Right lobe of liver (tissue), 6 donors: ENCODE results near the gene RBFA. TPM values are rescaled to one million over a fixed set of nuclear protein-coding genes. Genes with fewer than 3 reads are reported as not detected.
A peak's percentile ranks its signal among the peaks of the same experiment; 100 is the strongest.
"Not testable (repeated sequence)": the region's sequence is repeated elsewhere in the genome, so short reads cannot be mapped to it uniquely, and the experiment has no call there.

Experiments used
- ATAC-seq, 4 donors: fragments of 200-7000 bp; cut with Tn5 transposase; one replicate each; pipeline ENCODE4 v1.9.1; 2020; ENCODE audit warnings: mild to moderate bottlenecking in 4 of 4, moderate library complexity in 4 of 4
- DNase-seq, 3 donors: peaks; one replicate each; pipeline ENCODE4 v3.0.0-alpha.2; 2020
- H3K27ac ChIP-seq, 3 donors: fragments of 200-600 bp; one replicate each; pipeline ENCODE4 v1.8.0; 2022
- H3K27me3 ChIP-seq, 2 donors: fragments of 200-600 bp; one replicate each; pipeline ENCODE4 v1.8.0; 2022
- H3K36me3 ChIP-seq, 4 donors: fragments of 200-600 bp; sonication (generic) in 1 of 4; one replicate each; pipeline versions ENCODE4 v1.5.1 to v1.8.0; 2017 to 2022; ENCODE audit warnings: control low read depth in 1 of 4
- H3K4me1 ChIP-seq, 4 donors: fragments of 200-600 bp; sonication (generic) in 1 of 4; one replicate each; pipeline versions ENCODE4 v1.5.1 to v1.8.0; 2017 to 2022; ENCODE audit warnings: control low read depth in 1 of 4
- H3K4me3 ChIP-seq, 3 donors: fragments of 200-600 bp; one replicate each; pipeline ENCODE4 v1.8.0; 2022
- H3K9me3 ChIP-seq, 4 donors: fragments of 200-600 bp; sonication (generic) in 1 of 4; one replicate each; pipeline versions ENCODE4 v1.5.1 to v1.8.0; 2017 to 2022; ENCODE audit warnings: control low read depth in 1 of 4
- POLR2A ChIP-seq: fragments of 450-650 bp; IDR thresholded peaks from one replicate; pipeline ENCODE4 v1.6.1; 2017; ENCODE audit warnings: antibody characterized with exemption, mild to moderate bottlenecking
- WGBS: methylation state at CpG from one replicate; pipeline ENCODE4 v1.1.6; 2018; ENCODE audit warnings: low coverage, low lambda C conversion rate; ENCODE audit not compliant: insufficient coverage; ENCODE audit errors: missing lambda C conversion rate; 5-methylcytosine and 5-hydroxymethylcytosine counted together
- intact Hi-C, 2 donors: fragments of 100-400 bp; cut with DNase I; formaldehyde crosslinking; loops; one replicate each; pipeline versions ENCODE4 v1.11.2 to v1.14.1; 2022
- total RNA-seq, 6 experiments: library from RNA; depleted of rRNA in 2 of 6; stranded (reverse); fragments of >200 nt in 2 of 6; fragmentation: NEBNext Ultra II Directional in 3 of 6; extraction: Animal tissue kit (Norgen Biotek cat#: 25700) in 3 of 6; gene quantifications; one replicate each; pipeline versions ENCODE4 v1.1.0 to v1.2.4, GENCODE V29; 2016 to 2023
- TF ChIP-seq, protein P1 (sequence below), 4 donors: fragments of 200-600 bp in 3 of 4; fragments of 450-650 bp in 1 of 4; IDR thresholded peaks; one replicate each; pipeline versions ENCODE4 v1.5.1 to v1.8.0; 2016 to 2022; ENCODE audit warnings: antibody characterized with exemption in 4 of 4, mild to moderate bottlenecking in 2 of 4
- donor health status: DM: no; HTN: yes; CAD: no.
- donor health status: DM: no; HTN: no; CAD: no.
- donor health status: DM: no; HTN: no; CAD: no.
- donor health status: DM: no; HTN: yes; CAD: no.
- donor health status: DM: no; HTN: yes; CAD: no.

RBFA gene
- total RNA-seq, 6 experiments from 2014 or later = 12.3 to 36.6 (median 18.8) TPM

DNA sequence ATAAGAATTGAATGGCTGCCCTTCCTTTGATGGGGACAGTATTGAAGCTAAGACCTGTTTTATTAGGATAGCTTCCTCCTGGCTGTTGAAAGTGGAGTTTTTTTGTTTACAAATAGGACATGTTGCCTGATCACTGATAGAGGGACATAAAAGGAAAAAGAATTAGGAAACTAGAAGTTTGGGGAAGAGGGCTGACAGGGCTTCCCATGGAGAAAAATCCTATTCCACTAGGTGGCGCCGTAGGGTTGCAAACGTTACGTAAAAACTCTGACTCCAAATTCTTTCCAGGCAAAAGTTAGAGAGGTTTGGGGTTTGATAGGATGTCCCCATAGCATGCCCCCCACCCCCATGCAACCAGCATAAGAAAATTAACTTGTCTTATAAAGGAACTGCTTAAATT lies 11.1 kb upstream of the RBFA start:
- H3K27me3 ChIP-seq = no peaks in the 10 kb centered on the region
- H3K36me3 ChIP-seq = no peaks in the 10 kb centered on the region
- WGBS = 48% methylated on average over 3 of the region's 4 CpGs
- intact Hi-C loops = no loop called here
- no peak for ATAC-seq
- DNase-seq = no peak
- H3K4me1 ChIP-seq = no peaks in the 10 kb centered on the region
- no peak overlapping the region for H3K27ac ChIP-seq
- no peak overlapping the region for H3K4me3 ChIP-seq
- peaks cover 0 to 71% (median 21%) of the 10 kb centered on the region in 4 donors for H3K9me3 ChIP-seq
- TF ChIP-seq, protein P1, sequence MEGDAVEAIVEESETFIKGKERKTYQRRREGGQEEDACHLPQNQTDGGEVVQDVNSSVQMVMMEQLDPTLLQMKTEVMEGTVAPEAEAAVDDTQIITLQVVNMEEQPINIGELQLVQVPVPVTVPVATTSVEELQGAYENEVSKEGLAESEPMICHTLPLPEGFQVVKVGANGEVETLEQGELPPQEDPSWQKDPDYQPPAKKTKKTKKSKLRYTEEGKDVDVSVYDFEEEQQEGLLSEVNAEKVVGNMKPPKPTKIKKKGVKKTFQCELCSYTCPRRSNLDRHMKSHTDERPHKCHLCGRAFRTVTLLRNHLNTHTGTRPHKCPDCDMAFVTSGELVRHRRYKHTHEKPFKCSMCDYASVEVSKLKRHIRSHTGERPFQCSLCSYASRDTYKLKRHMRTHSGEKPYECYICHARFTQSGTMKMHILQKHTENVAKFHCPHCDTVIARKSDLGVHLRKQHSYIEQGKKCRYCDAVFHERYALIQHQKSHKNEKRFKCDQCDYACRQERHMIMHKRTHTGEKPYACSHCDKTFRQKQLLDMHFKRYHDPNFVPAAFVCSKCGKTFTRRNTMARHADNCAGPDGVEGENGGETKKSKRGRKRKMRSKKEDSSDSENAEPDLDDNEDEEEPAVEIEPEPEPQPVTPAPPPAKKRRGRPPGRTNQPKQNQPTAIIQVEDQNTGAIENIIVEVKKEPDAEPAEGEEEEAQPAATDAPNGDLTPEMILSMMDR (IDR thresholded peaks at IDR 0.05) = peak in 1 of 4 donors; percentile 23
- no peak for TF ChIP-seq POLR2A

DNA sequence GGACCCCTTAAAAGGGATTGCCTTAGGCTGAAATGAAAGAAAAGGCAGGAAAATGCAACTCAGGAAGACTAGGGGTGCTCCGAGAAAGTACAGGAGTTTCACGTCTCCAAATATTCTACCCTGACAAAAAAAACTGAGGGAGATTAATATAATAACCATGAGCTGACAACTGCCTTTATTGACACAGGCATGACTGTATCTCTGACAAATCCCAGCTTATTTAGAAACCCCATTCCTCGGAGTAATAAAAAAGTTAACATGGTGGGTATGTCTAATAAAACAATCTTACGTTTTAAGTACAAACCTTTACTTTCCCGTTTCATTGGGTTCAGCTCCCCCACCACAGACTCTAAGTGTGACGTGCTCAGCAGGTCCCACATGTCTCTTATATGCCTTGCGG lies 7.9 kb upstream of the RBFA start:
- H3K27ac ChIP-seq = no peak overlapping the region
- WGBS = 86% methylated on average over 6 of the region's 7 CpGs
- H3K27me3 ChIP-seq = no peaks in the 10 kb centered on the region
- TF ChIP-seq, protein P1 (IDR thresholded peaks at IDR 0.05) = no peak
- TF ChIP-seq POLR2A = no peak
- H3K4me3 ChIP-seq = no peak overlapping the region
- DNase-seq (no peak), ATAC-seq (no peak)
- H3K4me1 ChIP-seq = no peaks in the 10 kb centered on the region
- no peaks in the 10 kb centered on the region for H3K36me3 ChIP-seq
- intact Hi-C loops = no loop called here
- peaks cover 0 to 48% (median 16%) of the 10 kb centered on the region in 4 donors for H3K9me3 ChIP-seq

DNA sequence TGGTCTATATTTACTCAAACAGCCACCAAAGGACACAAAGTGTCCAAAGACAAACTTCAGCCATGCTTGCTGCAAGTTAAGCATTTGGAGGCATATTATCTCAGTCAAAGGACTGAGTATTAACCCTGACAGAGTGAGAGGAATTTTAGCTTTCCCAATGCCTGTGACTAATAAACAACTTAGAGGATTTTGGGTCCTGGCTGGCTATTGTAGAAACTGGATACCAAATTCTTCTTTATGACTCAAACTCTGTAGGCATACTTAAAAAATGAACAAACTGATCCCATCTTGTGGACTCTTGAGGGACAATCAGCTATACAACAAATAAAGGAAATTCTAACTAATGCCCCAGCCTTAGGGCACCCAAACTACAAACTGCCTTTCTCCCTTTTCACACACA lies 6.5 kb upstream of the RBFA start:
- H3K27me3 ChIP-seq, H3K27ac ChIP-seq, H3K4me1 ChIP-seq, H3K4me3 ChIP-seq, intact Hi-C loops, ATAC-seq, DNase-seq, H3K36me3 ChIP-seq: not testable (repeated sequence)
- H3K9me3 ChIP-seq = peaks cover 0 to 35% (median 10%) of the 10 kb centered on the region in 4 donors

DNA sequence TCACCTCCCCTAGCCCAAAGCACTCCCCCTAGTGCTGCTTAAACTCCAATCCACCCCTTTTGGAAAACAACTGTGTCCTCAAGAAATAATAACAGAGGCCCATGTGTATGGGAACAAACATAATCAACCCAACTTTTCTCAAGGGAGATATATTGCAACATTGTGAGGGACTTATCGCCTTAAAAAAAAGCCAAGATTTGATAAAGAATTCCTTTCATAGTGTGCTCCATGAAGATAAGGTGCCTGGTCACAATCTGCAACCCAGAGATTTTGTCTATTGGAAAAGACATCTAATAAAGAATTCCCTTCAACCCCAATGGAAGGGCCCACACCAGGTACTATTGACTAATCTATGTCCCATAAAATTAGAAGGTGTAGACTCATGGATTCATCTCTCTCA lies 4.5 kb upstream of the RBFA start:
- DNase-seq = no peak
- ATAC-seq = no peak
- Histone ChIP-seq H3K36me3 (no peaks in the 10 kb centered on the region), H3K4me3 (no peak overlapping the region), H3K9me3 (peaks cover 0 to 16% (median 0%) of the 10 kb centered on the region in 4 donors), H3K27ac (no peak overlapping the region), H3K4me1 (no peaks in the 10 kb centered on the region), H3K27me3 (no peaks in the 10 kb centered on the region)
- 100% methylated on average over 1 of the region's 1 CpG for WGBS
- no peak for TF ChIP-seq POLR2A
- TF ChIP-seq, protein P1 (IDR thresholded peaks at IDR 0.05) = no peak
- intact Hi-C loops = loop anchor here in 1 of 2 donors (10.0 kb wide), 2 partner anchors 45 to 115 kb away; partner anchors contain the start of gene TXNL4A

DNA sequence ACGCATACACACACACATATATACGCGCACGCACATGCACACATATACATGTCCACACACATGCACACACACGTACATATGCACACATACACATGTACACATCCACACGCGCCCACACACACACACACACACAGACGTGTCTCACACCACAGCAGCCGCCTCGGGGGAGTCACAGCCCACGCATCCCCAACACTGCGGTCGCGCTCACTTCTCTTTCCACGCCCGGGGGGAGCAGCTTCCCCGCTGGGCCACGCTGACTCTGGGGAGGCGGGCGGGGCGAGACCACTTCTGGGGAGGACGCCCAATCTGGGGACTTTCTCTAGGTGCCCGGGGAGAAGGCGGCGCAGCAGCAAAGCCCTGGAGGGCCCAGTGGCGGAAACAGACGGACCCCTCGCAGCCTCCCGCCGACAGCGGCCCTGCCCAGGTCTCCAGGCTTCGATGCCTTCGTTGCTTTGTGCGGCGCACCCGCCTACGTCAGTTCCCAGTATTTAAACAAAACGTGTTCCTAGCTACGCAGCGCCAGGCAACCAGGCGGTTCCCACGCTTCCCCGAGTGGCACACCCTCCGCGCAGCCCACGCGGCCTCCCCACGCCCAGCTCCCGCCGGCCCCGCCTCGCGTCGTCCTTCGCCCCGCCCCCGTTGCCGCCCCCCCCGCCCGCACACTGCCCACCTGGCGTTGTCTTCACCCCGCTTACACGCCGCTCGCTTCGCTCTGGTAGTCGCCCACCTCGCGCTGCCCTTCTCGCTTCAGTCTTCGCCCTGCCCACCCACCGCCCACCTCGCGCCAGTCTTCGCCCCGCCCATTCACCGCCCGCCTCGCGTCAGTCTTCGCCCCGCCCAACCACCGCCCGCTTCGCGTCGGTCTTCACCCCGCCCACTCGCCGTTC lies 810 bp upstream of the RBFA start:
- DNase-seq (no peak), ATAC-seq (no peak)
- Histone ChIP-seq H3K9me3 (no peaks in the 10 kb centered on the region), H3K27ac (peak overlapping the region; percentile 49 to 78 (median 55)), H3K4me3 (peak overlapping the region; percentile 65 to 77 (median 70)), H3K4me1 (peaks cover 0 to 8% (median 3%) of the 10 kb centered on the region in 4 donors), H3K36me3 (no peaks in the 10 kb centered on the region), H3K27me3 (no peaks in the 10 kb centered on the region)
- WGBS = 15% methylated on average over 42 of the region's 90 CpGs
- TF ChIP-seq POLR2A = peak; percentile 19
- TF ChIP-seq, protein P1 (IDR thresholded peaks at IDR 0.05) = no peak
- intact Hi-C loops = loop anchor here in 1 of 2 donors (10.0 kb wide), 2 partner anchors 49 to 119 kb away; partner anchors contain the start of gene TXNL4A
